BLaER1 (cell line): Measurements from ENCODE around the gene DHRS9.
A peak's percentile ranks its signal among the peaks of the same experiment; 100 is the strongest.
"Not testable (repeated sequence)": the region's sequence is repeated elsewhere in the genome, so short reads cannot be mapped to it uniquely, and the experiment has no call there.

Source experiments
- H3K27ac ChIP-seq: shearing (Covaris generic); formaldehyde crosslinking; 2 replicates; pipeline ENCODE4 v1.8.1; 2022
- H3K27me3 ChIP-seq: shearing (Covaris generic); formaldehyde crosslinking; 2 replicates; pipeline ENCODE4 v1.8.1; 2022
- H3K36me3 ChIP-seq: shearing (Covaris generic); formaldehyde crosslinking; 2 replicates; pipeline ENCODE4 v1.8.1; 2022
- H3K4me1 ChIP-seq: shearing (Covaris generic); formaldehyde crosslinking; 2 replicates; pipeline ENCODE4 v1.8.1; 2022
- H3K4me2 ChIP-seq: shearing (Covaris generic); formaldehyde crosslinking; 2 replicates; pipeline ENCODE4 v1.8.1; 2022
- H3K4me3 ChIP-seq: shearing (Covaris generic); formaldehyde crosslinking; 2 replicates; pipeline ENCODE4 v1.8.1; 2022
- H3K9ac ChIP-seq: shearing (Covaris generic); formaldehyde crosslinking; 2 replicates; pipeline ENCODE4 v1.8.1; 2022
- H3K9me3 ChIP-seq: shearing (Covaris generic); formaldehyde crosslinking; 2 replicates; pipeline ENCODE4 v1.8.1; 2022
- H4K20me1 ChIP-seq: shearing (Covaris generic); formaldehyde crosslinking; 2 replicates; pipeline ENCODE4 v1.8.1; 2022
- Cebpa-rat ChIP-seq: shearing (Covaris generic); IDR thresholded peaks from 2 replicates; pipeline ENCODE4 v1.8.1; 2022

DHRS9 gene

GRCh38 chr2:169038338-169038757 lies 31.0 kb upstream of the DHRS9 start:
- H3K36me3 ChIP-seq = no peaks in the 10 kb centered on the region
- TF ChIP-seq Cebpa-rat = no peak

DNA sequence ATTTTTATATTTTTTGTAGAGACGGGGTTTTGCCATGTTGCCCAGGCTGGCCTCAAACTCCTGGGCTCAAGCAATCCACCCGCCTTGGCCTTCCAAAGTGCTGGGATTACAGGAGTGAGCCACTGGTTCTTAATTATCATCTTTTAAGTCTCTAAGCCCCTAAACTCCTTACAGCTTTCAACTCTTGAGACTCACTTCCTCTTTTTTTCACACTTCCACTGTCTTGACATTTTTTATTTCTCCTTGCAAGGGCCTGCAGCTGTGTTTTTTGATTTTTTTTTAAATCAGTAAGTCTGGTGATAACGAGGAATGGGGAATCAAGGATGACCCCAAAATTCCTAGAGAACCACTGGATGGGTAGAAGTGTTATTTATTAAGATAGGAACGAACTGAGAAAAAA lies 29.7 kb upstream of the DHRS9 start:
- Histone ChIP-seq H3K4me3 (no peak overlapping the region), H4K20me1 (no peaks in the 10 kb centered on the region), H3K36me3 (no peaks in the 10 kb centered on the region), H3K9ac (no peak overlapping the region), H3K27ac (no peak overlapping the region), H3K4me2 (no peak overlapping the region; the same call in 1 of the 2 replicates), H3K9me3 (peaks cover 30% of the 10 kb centered on the region), H3K27me3 (no peaks in the 10 kb centered on the region), H3K4me1 (peaks cover 22% of the 10 kb centered on the region)
- no peak for TF ChIP-seq Cebpa-rat

More at GRCh38 chr2:169038338-169038757, 31.0 kb upstream of the DHRS9 start:
- no peak overlapping the region for H3K4me2 ChIP-seq
- H3K27ac ChIP-seq = no peak overlapping the region
- H3K4me3 ChIP-seq = no peak overlapping the region
- no peaks in the 10 kb centered on the region for H4K20me1 ChIP-seq
- H3K27me3 ChIP-seq = no peaks in the 10 kb centered on the region
- H3K4me1 ChIP-seq = peaks cover 22% of the 10 kb centered on the region
- peaks cover 16% of the 10 kb centered on the region for H3K9me3 ChIP-seq
- no peak overlapping the region for H3K9ac ChIP-seq

DNA sequence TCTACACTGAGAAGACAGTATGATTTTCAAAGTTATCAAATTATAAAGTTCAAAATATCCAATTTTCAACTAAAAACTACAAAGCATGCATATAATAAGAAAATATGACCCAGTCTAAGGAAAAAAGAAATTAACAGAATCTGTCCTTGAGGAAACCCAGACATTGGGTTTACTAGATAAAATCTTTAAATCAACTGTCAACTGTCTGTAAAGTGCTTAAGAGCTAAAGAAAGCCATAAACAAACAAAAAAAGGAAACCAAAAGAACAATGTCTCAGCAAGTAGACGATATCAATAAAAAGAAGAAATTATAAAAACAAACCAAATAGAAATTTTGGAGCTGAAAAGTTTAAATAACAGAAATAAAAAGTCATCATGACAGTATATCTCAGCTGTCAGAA lies 27.8 kb upstream of the DHRS9 start:
- Histone ChIP-seq H3K27me3 (no peaks in the 10 kb centered on the region), H3K9ac (no peak overlapping the region), H3K9me3 (peaks cover 41% of the 10 kb centered on the region), H3K27ac (no peak overlapping the region), H3K36me3 (no peaks in the 10 kb centered on the region), H3K4me3 (no peak overlapping the region), H3K4me2 (peak overlapping the region; percentile 27), H3K4me1 (peaks cover 22% of the 10 kb centered on the region), H4K20me1 (no peaks in the 10 kb centered on the region)
- no peak for TF ChIP-seq Cebpa-rat

DNA sequence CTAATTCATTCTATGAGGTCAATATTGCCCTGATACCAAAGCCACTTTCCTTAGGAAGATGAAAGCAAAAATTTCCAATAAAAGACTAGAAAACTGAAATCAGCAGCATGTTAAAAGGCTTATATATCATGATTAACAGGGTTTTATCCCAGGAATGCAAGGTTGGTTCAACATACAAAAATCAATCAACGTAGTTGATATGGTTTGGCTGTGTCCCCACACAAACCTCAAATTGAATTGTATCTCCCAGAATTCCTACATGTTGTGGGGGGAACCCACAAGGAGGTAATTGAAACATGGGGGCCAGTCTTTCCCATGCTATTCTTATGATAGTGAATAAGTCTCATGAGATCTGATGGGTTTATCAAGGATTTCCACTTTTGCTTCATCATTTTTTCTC lies 26.5 kb upstream of the DHRS9 start:
- Histone ChIP-seq H3K4me1 (peaks cover 22% of the 10 kb centered on the region), H3K4me2 (no peak overlapping the region), H4K20me1 (no peaks in the 10 kb centered on the region), H3K27me3 (no peaks in the 10 kb centered on the region), H3K36me3 (no peaks in the 10 kb centered on the region), H3K9me3 (peaks cover 43% of the 10 kb centered on the region), H3K27ac (no peak overlapping the region), H3K9ac (no peak overlapping the region), H3K4me3 (no peak overlapping the region)
- no peak for TF ChIP-seq Cebpa-rat

DNA sequence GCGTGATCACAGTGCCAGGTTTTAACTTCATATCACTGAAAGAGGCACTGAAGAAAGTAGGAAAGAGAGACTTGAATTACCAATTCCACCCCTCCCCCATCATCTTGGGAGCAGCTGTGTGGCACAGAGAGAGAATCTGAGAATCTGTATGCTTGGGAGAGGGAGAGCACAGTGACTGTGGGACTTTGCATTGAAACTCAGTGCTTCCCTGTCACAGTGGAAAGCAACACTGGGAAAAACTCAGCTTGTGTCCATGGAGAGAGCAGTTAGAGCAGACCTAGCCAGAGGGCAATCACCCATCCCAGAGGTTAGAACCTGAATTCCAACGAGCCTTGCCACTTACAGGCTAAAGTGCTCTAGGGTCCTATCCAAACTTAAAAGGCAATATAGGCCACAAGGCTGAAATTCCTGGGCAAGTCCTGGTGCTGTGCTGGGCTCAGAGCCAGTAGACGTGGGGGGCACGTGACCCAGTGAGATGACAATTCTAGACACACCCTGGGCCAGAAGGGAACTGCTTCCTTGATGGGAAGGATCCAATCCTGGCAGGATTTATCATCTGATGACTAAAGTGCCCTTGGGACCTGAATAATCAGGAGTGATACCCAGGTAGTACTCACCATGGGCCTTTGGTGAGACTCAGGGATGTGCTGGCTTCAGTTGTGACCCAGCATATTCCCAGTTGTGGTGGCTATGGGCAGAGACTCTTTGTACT lies 22.8 kb upstream of the DHRS9 start:
- Histone ChIP-seq H3K9ac (no peak overlapping the region), H3K4me2 (no peak overlapping the region), H3K9me3 (peaks cover 43% of the 10 kb centered on the region), H3K27me3 (no peaks in the 10 kb centered on the region), H3K4me3 (no peak overlapping the region), H3K27ac (no peak overlapping the region), H4K20me1 (no peaks in the 10 kb centered on the region), H3K4me1 (peaks cover under 1% of the 10 kb centered on the region; the same call in 1 of the 2 replicates), H3K36me3 (no peaks in the 10 kb centered on the region)
- TF ChIP-seq Cebpa-rat = no peak

- TF ChIP-seq Cebpa-rat = no peak
- H3K9me3 ChIP-seq = peaks cover 35% of the 10 kb centered on the region
- H3K9ac ChIP-seq = no peak overlapping the region
- no peak overlapping the region for H3K4me2 ChIP-seq
- H3K27ac ChIP-seq = no peak overlapping the region
- no peaks in the 10 kb centered on the region for H3K27me3 ChIP-seq
- H3K36me3 ChIP-seq = no peaks in the 10 kb centered on the region
- no peaks in the 10 kb centered on the region for H4K20me1 ChIP-seq
- H3K4me3 ChIP-seq = no peak overlapping the region
- no peaks in the 10 kb centered on the region for H3K4me1 ChIP-seq
Observed at GRCh38 chr2:169047256-169048250, 21.8 kb upstream of the DHRS9 start.

GRCh38 chr2:169049142-169049541 lies 20.2 kb upstream of the DHRS9 start:
- TF ChIP-seq Cebpa-rat = no peak
- no peak overlapping the region for H3K9ac ChIP-seq
- no peaks in the 10 kb centered on the region for H3K4me1 ChIP-seq
- H3K27me3 ChIP-seq = no peaks in the 10 kb centered on the region
- H3K4me2 ChIP-seq = no peak overlapping the region
- no peak overlapping the region for H3K4me3 ChIP-seq
- H4K20me1 ChIP-seq = no peaks in the 10 kb centered on the region
- H3K27ac ChIP-seq = no peak overlapping the region
- H3K36me3 ChIP-seq = no peaks in the 10 kb centered on the region
- peaks cover 28% of the 10 kb centered on the region for H3K9me3 ChIP-seq

DNA sequence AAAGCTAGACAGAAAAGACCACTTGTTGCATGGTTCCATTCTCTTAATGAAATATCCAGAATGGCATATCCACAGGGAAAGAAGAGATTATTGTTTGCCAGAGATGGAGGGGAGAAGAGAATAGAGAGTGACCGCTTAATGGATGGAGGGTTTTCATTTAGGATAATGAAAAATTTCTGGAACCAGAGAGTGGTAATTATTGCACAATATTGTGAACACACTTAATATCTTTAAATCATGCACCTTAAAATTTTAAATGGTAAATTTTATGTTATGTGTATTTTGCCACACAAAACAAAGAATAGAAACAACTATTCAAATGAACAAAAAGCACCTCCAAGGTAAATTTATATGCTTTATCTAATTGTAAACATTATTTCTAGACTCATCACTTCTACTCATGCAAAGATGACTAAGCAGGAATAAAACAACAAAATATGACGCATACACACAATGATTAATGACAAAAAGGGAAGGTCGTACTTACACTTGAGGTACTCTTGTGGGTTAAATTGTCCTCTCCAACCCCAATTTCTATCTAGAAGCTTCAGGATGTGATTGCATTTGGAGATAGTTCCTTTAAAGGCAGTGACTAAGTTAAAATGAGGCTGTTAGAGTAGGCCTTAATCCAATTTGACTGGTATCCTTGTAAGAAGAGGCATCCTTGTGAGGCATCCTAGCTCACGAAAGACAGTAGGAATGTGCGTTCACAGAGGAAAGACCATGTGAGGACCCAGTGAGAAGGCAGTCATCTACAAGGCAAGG lies 18.7 kb upstream of the DHRS9 start:
- TF ChIP-seq Cebpa-rat = no peak
- Histone ChIP-seq H3K9me3 (peaks cover 33% of the 10 kb centered on the region), H3K9ac (no peak overlapping the region), H3K36me3 (no peaks in the 10 kb centered on the region), H4K20me1 (no peaks in the 10 kb centered on the region), H3K4me2 (no peak overlapping the region), H3K4me3 (no peak overlapping the region), H3K4me1 (no peaks in the 10 kb centered on the region), H3K27me3 (no peaks in the 10 kb centered on the region), H3K27ac (no peak overlapping the region)

DNA sequence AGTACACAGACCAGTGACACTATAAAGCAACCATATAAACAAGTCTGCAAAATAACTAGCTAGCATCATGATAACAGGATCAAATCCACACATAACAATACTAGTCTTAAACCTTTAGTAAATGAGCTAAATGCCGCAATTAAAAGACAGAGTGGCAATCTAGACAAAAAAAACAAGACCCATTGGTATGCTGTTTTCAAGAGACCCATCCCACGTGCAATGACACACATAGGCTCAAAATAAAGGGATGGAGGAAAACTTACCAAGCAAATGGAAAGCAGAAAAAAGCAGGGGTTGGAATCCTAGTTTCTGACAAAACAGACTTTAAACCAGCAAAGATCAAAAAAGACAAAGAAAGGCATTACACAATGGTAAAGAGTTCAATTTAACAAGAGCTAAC lies 14.8 kb upstream of the DHRS9 start:
- H4K20me1 ChIP-seq, H3K4me2 ChIP-seq, H3K9ac ChIP-seq, H3K27ac ChIP-seq, H3K27me3 ChIP-seq, H3K4me1 ChIP-seq, H3K36me3 ChIP-seq, H3K4me3 ChIP-seq: not testable (repeated sequence)
- H3K9me3 ChIP-seq = peaks cover 45% of the 10 kb centered on the region

GRCh38 chr2:169064199-169064598 lies 5.2 kb upstream of the DHRS9 start:
- not testable (repeated sequence) for H3K27me3 ChIP-seq, H4K20me1 ChIP-seq, H3K9ac ChIP-seq, H3K27ac ChIP-seq, H3K4me2 ChIP-seq, H3K4me3 ChIP-seq, H3K9me3 ChIP-seq, H3K36me3 ChIP-seq
- H3K4me1 ChIP-seq = peaks cover 12% of the 10 kb centered on the region
